Measurements from ENCODE around the gene AGMAT. TPM values are rescaled to one million over a fixed set of nuclear protein-coding genes. Genes with fewer than 3 reads are reported as not detected.

Gene AGMAT
- total RNA-seq, 4 donors from 2014 or later: 15.7 to 45.4 (median 39.6) TPM

DNA sequence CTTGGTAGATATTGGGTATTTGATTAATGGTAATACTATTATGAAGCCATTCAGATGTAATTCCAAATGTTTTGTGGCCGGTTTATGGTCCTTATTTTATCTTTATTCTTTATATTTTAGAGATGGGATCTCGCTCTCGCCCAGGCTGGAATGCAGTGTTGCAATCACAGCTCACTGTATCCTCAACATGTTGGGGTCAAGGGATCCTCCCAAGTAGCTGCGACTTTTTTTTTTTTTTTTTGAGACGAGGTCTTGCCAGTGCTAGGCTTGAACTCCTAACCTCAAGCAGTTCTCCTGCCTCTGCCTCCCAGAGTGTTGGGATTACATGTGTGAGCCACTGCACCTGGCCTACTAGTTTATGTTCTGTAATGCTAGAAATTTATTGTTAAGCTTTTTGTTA lies 37.1 kb upstream of the AGMAT start:
- H3K9me3 ChIP-seq: no peaks in the 10 kb centered on the region

GRCh38 chr1:15620902-15621682 lies 36.2 kb upstream of the AGMAT start:
- TF ChIP-seq CTCF (IDR thresholded peaks at IDR 0.05) (no peak), POLR2A (IDR thresholded peaks at IDR 0.05) (no peak)
- no peak overlapping the region for H3K27ac ChIP-seq
- H3K4me3 ChIP-seq: no peak overlapping the region
- no peaks in the 10 kb centered on the region for H3K9me3 ChIP-seq
- no peak for DNase-seq
- H3K27me3 ChIP-seq: no peaks in the 10 kb centered on the region
- peaks cover 0 to 67% (median 10%) of the 10 kb centered on the region in 4 donors for H3K4me1 ChIP-seq
- no peaks in the 10 kb centered on the region for H3K36me3 ChIP-seq

More for the DNA sequence above, 37.1 kb upstream of the AGMAT start:
- DNase-seq: no peak
- Histone ChIP-seq H3K4me3 (no peak overlapping the region), H3K36me3 (peaks cover 0 to 5% (median 0%) of the 10 kb centered on the region in 3 donors), H3K27ac (no peak overlapping the region), H3K27me3 (no peaks in the 10 kb centered on the region), H3K4me1 (peaks cover 0 to 61% (median 8%) of the 10 kb centered on the region in 4 donors)
- TF ChIP-seq CTCF (IDR thresholded peaks at IDR 0.05): no peak
- TF ChIP-seq POLR2A (IDR thresholded peaks at IDR 0.05): no peak

- Histone ChIP-seq H3K27ac (peak overlapping the region in 2 of 4 donors; percentile 38 to 90), H3K9me3 (no peaks in the 10 kb centered on the region), H3K4me3 (peak overlapping the region in 1 of 4 donors; percentile 21), H3K4me1 (peaks cover 0 to 64% (median 11%) of the 10 kb centered on the region in 4 donors), H3K36me3 (no peaks in the 10 kb centered on the region), H3K27me3 (no peaks in the 10 kb centered on the region)
- no peak for DNase-seq
- no peak for TF ChIP-seq POLR2A (IDR thresholded peaks at IDR 0.05)
- no peak for TF ChIP-seq CTCF (IDR thresholded peaks at IDR 0.05)
Measured at GRCh38 chr1:15620155-15620545, 35.3 kb upstream of the AGMAT start.

- DNase-seq: no peak
- Histone ChIP-seq H3K4me3 (peak overlapping the region; percentile 86 to 93 (median 92)), H3K4me1 (peaks cover 0 to 52% (median 11%) of the 10 kb centered on the region in 4 donors)
Measured at GRCh38 chr1:15618655-15619525, 34.0 kb upstream of the AGMAT start.

More at GRCh38 chr1:15618655-15619525, 34.0 kb upstream of the AGMAT start:
- Histone ChIP-seq H3K27me3 (no peaks in the 10 kb centered on the region), H3K9me3 (no peaks in the 10 kb centered on the region), H3K27ac (peak overlapping the region; percentile 90 to 98 (median 97)), H3K36me3 (no peaks in the 10 kb centered on the region)
- TF ChIP-seq POLR2A (IDR thresholded peaks at IDR 0.05): peak in 1 of 2 donors; percentile 38
- peak in 3 of 6 experiments; percentile 25 to 29 (median 26) for TF ChIP-seq CTCF (IDR thresholded peaks at IDR 0.05)
